Suppressor macrophage (primary cell): ENCODE data around the gene NR2F1-AS1.
"Not testable (repeated sequence)": the region's sequence is repeated elsewhere in the genome, so short reads cannot be mapped to it uniquely, and the experiment has no call there.

Experiments
- DNase-seq, 4 experiments: peaks; one replicate each; pipeline ENCODE4 v3.0.0-alpha.2; 2020 to 2022

Gene NR2F1-AS1

GRCh38 chr5:93576994-93577853 lies 3.8 kb downstream of the NR2F1-AS1 start:
- no peak for DNase-seq

GRCh38 chr5:93575461-93576414 lies 5.3 kb downstream of the NR2F1-AS1 start:
- no peak for DNase-seq

- DNase-seq, result no peak
These were observed 6.3 kb downstream of the NR2F1-AS1 start for GRCh38 chr5:93574491-93575305.

GRCh38 chr5:93573354-93574351 lies 7.4 kb downstream of the NR2F1-AS1 start:
- no peak for DNase-seq

- no peak for DNase-seq
These were observed 8.2 kb downstream of the NR2F1-AS1 start for GRCh38 chr5:93572608-93573353.

- no peak for DNase-seq
These were observed 8.9 kb downstream of the NR2F1-AS1 start for GRCh38 chr5:93572101-93572607.

GRCh38 chr5:93571114-93571949 lies 9.7 kb downstream of the NR2F1-AS1 start:
- DNase-seq, result no peak

- DNase-seq, result peak in 3 of 4 experiments; percentile 22 to 41 (median 38)
These were observed 10.5 kb downstream of the NR2F1-AS1 start for GRCh38 chr5:93570294-93571113.

- DNase-seq, result no peak
These were observed 11.5 kb downstream of the NR2F1-AS1 start for GRCh38 chr5:93569300-93570160.

- DNase-seq, result no peak
These were observed 13.6 kb downstream of the NR2F1-AS1 start for GRCh38 chr5:93567424-93567823.

GRCh38 chr5:93566091-93566490 lies 14.9 kb downstream of the NR2F1-AS1 start:
- no peak for DNase-seq

GRCh38 chr5:93557021-93557604 lies 23.9 kb downstream of the NR2F1-AS1 start:
- DNase-seq, result no peak

- not testable (repeated sequence) for DNase-seq
These were observed 31.4 kb downstream of the NR2F1-AS1 start for GRCh38 chr5:93549594-93549993.

- DNase-seq, result no peak
These were observed 35.1 kb downstream of the NR2F1-AS1 start for GRCh38 chr5:93545872-93546271.

- DNase-seq, result no peak
These were observed 48.6 kb downstream of the NR2F1-AS1 start for GRCh38 chr5:93532370-93532769.

GRCh38 chr5:93521815-93522214 lies 59.2 kb downstream of the NR2F1-AS1 start:
- DNase-seq, result not testable (repeated sequence)

- DNase-seq, result no peak
These were observed 61.3 kb downstream of the NR2F1-AS1 start for GRCh38 chr5:93519740-93520139.
